Fibroblast of the conjunctiva (primary cell): ENCODE data around the gene CSNK1E.

Source experiments
- DNase-seq: peaks from one replicate; pipeline ENCODE4 v3.0.0-alpha.2; 2010; ENCODE audit warnings: low read depth

Gene CSNK1E

GRCh38 chr22:38249301-38249700, 67.9 kb downstream of the CSNK1E start:
- no peak for DNase-seq

GRCh38 chr22:38248280-38248679, 69.0 kb downstream of the CSNK1E start:
- DNase-seq, result no peak

- DNase-seq, result no peak
These were observed 69.5 kb downstream of the CSNK1E start for GRCh38 chr22:38247713-38248112.

- no peak for DNase-seq
These were observed 70.5 kb downstream of the CSNK1E start for GRCh38 chr22:38246692-38247091.

GRCh38 chr22:38246046-38246658, 71.1 kb downstream of the CSNK1E start:
- DNase-seq, result no peak

GRCh38 chr22:38244106-38244505, 73.1 kb downstream of the CSNK1E start:
- no peak for DNase-seq

GRCh38 chr22:38243007-38243765, 74.0 kb downstream of the CSNK1E start:
- peak; percentile 73 for DNase-seq

- DNase-seq, result peak; percentile 71
These were observed 76.4 kb downstream of the CSNK1E start for GRCh38 chr22:38240734-38241252.
